ENCODE results near the gene TRIM67. TPM values are rescaled to one million over a fixed set of nuclear protein-coding genes. Genes with fewer than 3 reads are reported as not detected.

The TRIM67 gene
- total RNA-seq, 1 donor from 2014 or later: not detected

DNA sequence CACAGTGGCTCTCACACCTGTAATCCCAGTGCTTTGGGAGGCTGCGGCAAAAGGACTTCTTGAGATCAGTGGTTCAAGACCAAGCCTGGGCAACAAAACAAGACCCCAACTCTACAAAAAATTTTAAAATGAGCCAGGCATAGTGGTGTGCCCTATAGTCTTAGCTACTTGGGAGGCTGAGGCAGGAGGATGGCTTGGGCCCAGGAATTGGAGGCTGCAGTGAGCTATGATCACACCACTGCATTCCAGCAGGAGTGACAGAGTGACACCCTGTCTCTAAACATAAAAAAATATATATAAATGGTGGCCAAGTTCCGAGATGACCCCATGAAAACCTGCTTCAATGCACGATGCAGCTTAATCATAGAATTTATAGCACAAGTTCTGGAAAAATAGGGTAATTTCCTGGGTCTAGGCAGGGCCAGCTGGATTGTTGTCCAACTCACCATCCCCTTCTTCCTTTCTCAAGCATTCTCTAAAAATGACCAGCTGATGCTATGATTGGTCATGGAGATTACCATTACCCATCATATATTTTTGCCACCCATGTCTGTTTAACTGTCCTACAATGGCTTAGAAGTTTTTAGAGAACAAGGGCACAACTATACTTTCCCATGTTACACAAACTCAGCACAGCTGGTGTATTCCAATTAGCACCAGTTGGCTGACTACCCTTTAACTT is 73.8 kb downstream of the TRIM67 start:
- intact Hi-C loops (cut with micrococcal nuclease): no loop called here
- Mint-ChIP-seq H3K4me1 (peaks cover 53% of the 10 kb centered on the region), H3K27me3 (no peaks in the 10 kb centered on the region), H3K9me3 (no peaks in the 10 kb centered on the region), H3K4me3 (no peak overlapping the region), H3K36me3 (ENCODE audit: low read depth) (peaks cover 57% of the 10 kb centered on the region), H3K27ac (no peak overlapping the region)
- ChIA-PET POLR2A (no interaction called here), CTCF (no interaction called here)
- TF ChIP-seq, protein P1, sequence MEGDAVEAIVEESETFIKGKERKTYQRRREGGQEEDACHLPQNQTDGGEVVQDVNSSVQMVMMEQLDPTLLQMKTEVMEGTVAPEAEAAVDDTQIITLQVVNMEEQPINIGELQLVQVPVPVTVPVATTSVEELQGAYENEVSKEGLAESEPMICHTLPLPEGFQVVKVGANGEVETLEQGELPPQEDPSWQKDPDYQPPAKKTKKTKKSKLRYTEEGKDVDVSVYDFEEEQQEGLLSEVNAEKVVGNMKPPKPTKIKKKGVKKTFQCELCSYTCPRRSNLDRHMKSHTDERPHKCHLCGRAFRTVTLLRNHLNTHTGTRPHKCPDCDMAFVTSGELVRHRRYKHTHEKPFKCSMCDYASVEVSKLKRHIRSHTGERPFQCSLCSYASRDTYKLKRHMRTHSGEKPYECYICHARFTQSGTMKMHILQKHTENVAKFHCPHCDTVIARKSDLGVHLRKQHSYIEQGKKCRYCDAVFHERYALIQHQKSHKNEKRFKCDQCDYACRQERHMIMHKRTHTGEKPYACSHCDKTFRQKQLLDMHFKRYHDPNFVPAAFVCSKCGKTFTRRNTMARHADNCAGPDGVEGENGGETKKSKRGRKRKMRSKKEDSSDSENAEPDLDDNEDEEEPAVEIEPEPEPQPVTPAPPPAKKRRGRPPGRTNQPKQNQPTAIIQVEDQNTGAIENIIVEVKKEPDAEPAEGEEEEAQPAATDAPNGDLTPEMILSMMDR (IDR thresholded peaks at IDR 0.05): no peak
- no peak for DNase-seq
- no peak for ATAC-seq (ENCODE audit: low read depth)

DNA sequence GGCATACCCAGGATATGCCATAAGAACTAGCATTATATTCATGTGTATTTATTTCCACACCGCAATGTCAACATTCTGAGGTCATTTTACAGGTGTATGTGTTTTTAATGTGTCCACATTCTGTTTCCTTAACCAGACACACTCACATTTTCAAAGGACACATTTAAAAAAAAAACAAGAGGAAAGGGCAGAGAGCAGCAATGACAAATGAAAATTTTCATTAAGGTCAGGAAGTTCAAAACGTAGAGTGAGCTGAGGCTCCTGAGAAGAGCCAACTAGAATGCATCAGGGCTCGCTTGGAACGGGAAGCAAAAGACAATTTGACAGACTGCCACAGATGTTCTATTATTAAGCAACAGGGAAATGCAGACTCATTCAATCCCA is 74.3 kb downstream of the TRIM67 start:
- no peak overlapping the region for H3K27ac Mint-ChIP-seq
- ChIA-PET CTCF (no interaction called here), POLR2A (no interaction called here)
- H3K27me3 Mint-ChIP-seq: no peaks in the 10 kb centered on the region
- intact Hi-C loops (cut with micrococcal nuclease): no loop called here
- no peak overlapping the region for H3K4me3 Mint-ChIP-seq
- peaks cover 52% of the 10 kb centered on the region for H3K4me1 Mint-ChIP-seq
- DNase-seq: no peak
- H3K36me3 Mint-ChIP-seq (ENCODE audit: low read depth): peaks cover 57% of the 10 kb centered on the region
- TF ChIP-seq, protein P1 (IDR thresholded peaks at IDR 0.05): no peak
- H3K9me3 Mint-ChIP-seq: no peaks in the 10 kb centered on the region
- no peak for ATAC-seq (ENCODE audit: low read depth)

DNA sequence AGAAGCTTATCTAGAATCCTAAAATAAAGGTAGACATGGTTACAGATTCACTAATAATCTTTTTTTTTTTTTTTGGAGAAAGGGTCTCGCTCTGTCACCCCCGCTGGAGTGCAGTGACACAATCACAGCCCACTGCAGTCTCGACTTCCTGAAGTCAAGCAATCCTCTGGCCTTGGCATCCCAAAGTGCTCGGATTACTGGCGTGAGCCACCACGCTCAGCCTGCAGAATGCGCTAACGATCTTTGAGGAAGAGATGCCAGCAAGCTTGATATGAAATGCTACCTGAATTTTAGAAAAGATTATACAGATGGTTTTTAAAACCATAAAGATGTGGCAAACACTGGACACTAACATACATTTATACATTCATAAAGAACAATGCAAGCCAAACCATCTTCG is 75.1 kb downstream of the TRIM67 start:
- DNase-seq (no peak), ATAC-seq (ENCODE audit: low read depth) (no peak)
- Mint-ChIP-seq H3K27me3 (no peaks in the 10 kb centered on the region), H3K9me3 (no peaks in the 10 kb centered on the region), H3K4me3 (no peak overlapping the region), H3K4me1 (peaks cover 55% of the 10 kb centered on the region), H3K27ac (no peak overlapping the region), H3K36me3 (ENCODE audit: low read depth) (peaks cover 57% of the 10 kb centered on the region)
- ChIA-PET CTCF (no interaction called here), POLR2A (no interaction called here)
- intact Hi-C loops (cut with micrococcal nuclease): no loop called here
- TF ChIP-seq, protein P1 (IDR thresholded peaks at IDR 0.05): no peak

DNA sequence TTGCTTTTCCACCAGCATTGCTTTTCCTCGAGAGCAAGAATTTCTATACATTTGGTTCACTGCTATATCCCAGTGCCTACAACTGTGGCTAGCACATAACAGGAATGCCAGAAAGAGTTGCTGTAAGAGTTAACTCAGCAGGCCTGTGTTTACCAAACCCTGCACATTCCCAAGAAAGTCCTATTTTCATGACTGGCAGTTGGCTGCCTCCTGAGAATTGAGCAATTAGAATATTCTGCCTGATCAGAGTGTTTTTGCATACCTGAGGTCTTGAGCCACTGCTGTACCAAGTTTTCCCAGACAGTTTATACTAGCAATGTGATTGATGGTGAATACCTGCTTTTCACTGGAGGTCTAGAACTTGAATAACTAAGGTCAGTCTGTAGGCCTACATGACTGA is 76.4 kb downstream of the TRIM67 start:
- peaks cover 57% of the 10 kb centered on the region for H3K4me1 Mint-ChIP-seq
- ATAC-seq (ENCODE audit: low read depth) (no peak), DNase-seq (no peak)
- intact Hi-C loops (cut with micrococcal nuclease): no loop called here
- H3K4me3 Mint-ChIP-seq: peak overlapping the region; percentile 58
- H3K9me3 Mint-ChIP-seq: no peaks in the 10 kb centered on the region
- H3K36me3 Mint-ChIP-seq (ENCODE audit: low read depth): peaks cover 58% of the 10 kb centered on the region
- H3K27ac Mint-ChIP-seq: no peak overlapping the region
- TF ChIP-seq, protein P1 (IDR thresholded peaks at IDR 0.05): no peak
- CTCF ChIA-PET: no interaction called here
- POLR2A ChIA-PET: interaction anchor here (0.8 kb wide), 1 partner anchor 23 kb away, joined by 3 read pairs; no protein-coding TSS in a partner anchor
- H3K27me3 Mint-ChIP-seq: no peaks in the 10 kb centered on the region

DNA sequence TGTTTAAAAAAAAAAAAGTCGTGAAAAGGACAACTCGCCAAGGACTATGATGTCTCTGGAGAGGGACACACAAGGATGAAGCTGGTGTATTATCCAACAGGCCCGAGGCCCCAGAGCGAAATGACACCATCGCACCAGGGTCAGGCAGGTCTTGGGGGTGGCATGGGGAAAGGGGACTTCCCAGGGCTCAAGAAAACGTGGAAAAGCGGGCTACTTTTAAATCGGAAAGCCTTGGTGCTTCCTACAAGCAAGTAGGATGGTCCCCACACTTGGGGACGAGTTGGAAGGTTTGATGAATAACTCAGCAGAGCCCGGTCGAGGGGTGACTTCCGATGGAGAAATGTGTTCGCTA is 78.6 kb downstream of the TRIM67 start:
- ATAC-seq (ENCODE audit: low read depth): no peak
- TF ChIP-seq, protein P1 (IDR thresholded peaks at IDR 0.05): no peak
- H3K4me1 Mint-ChIP-seq: peaks cover 61% of the 10 kb centered on the region
- POLR2A ChIA-PET: interaction anchor here (0.7 to 3.1 kb wide), 5 partner anchors 8 to 731 kb away, joined by 3 to 18 read pairs (median 5); partner anchors contain the start of genes EXOC8 and SPRTN
- H3K4me3 Mint-ChIP-seq: peak overlapping the region; percentile 93
- DNase-seq: no peak
- CTCF ChIA-PET: no interaction called here
- intact Hi-C loops (cut with micrococcal nuclease): loop anchor here (5.0 kb wide), 3 partner anchors 182 to 387 kb away; partner anchors contain the start of genes DISC1 and EGLN1
- H3K9me3 Mint-ChIP-seq: no peaks in the 10 kb centered on the region
- H3K27me3 Mint-ChIP-seq: no peaks in the 10 kb centered on the region
- H3K27ac Mint-ChIP-seq: peak overlapping the region; percentile 94
- H3K36me3 Mint-ChIP-seq (ENCODE audit: low read depth): peaks cover 62% of the 10 kb centered on the region

All from activated B cell treated with CpG ODN at 0.5 μM for 24 hours (primary cell).